ENCODE results near the gene GPHB5. TPM values are rescaled to one million over a fixed set of nuclear protein-coding genes. Genes with fewer than 3 reads are reported as not detected.

Gene GPHB5
- polyA plus RNA-seq, 1 experiment = not detected

DNA sequence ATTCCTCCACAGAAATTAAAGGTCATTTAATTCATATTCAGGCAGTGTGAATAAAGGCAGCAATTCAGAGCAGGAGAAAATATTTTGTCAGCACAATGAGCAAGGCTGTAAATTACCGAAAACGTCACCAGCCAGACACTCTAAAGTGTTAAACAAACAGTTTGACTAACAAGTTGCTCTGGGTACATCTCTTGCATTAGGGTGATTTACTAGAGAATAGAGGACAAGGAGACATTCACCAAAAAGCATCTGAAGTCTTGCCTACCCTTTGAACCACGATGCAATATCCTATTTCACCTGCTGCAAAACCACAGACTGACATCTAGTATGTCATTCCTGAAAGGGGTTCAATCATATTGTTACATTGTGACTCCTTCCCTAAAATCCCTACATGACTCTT lies 27.1 kb upstream of the GPHB5 start:
- Histone ChIP-seq H3K27ac (ENCODE audit: low read depth, low read length) (no peak overlapping the region), H3K9me3 (ENCODE audit: control insufficient read depth, insufficient read depth, low read length) (no peaks in the 10 kb centered on the region), H3K27me3 (ENCODE audit: control insufficient read depth, insufficient read depth, low read length) (peaks cover 2% of the 10 kb centered on the region), H3K4me3 (ENCODE audit: low read depth, low read length) (no peak overlapping the region)
- POLR2A ChIA-PET = no interaction called here
- CTCF ChIA-PET = no interaction called here
- TF ChIP-seq CTCF (IDR thresholded peaks at IDR 0.05; ENCODE audit: low read depth, low read length) = no peak
- DNase-seq (ENCODE audit: low read depth, low spot score) = no peak

DNA sequence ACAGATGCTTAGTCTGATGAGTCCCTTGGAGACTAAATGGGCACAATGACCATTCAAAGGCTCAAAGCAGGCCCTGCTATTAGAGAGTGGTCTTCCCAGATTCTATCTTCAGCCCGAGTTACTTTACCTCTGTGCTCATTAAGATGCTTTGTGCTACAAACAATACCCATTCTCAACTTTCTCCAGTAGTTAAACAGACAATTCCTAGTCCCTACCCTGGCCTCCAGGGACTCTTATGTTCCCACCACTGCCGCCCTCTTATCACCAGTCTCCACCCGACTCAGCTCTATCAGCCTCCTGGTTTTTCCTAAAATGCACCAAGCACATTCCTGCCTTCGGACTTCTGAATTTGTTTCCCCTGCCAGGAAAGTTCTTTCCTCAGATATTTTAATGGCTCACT lies 25.6 kb upstream of the GPHB5 start:
- Histone ChIP-seq H3K27me3 (ENCODE audit: control insufficient read depth, insufficient read depth, low read length) (peaks cover 2% of the 10 kb centered on the region), H3K27ac (ENCODE audit: low read depth, low read length) (no peak overlapping the region), H3K4me3 (ENCODE audit: low read depth, low read length) (no peak overlapping the region), H3K9me3 (ENCODE audit: control insufficient read depth, insufficient read depth, low read length) (no peaks in the 10 kb centered on the region)
- no peak for DNase-seq (ENCODE audit: low read depth, low spot score)
- TF ChIP-seq CTCF (IDR thresholded peaks at IDR 0.05; ENCODE audit: low read depth, low read length) = no peak
- ChIA-PET CTCF (no interaction called here), POLR2A (no interaction called here)

- DNase-seq (ENCODE audit: low read depth, low spot score) = no peak
- Histone ChIP-seq H3K27me3 (ENCODE audit: control insufficient read depth, insufficient read depth, low read length) (peaks cover 2% of the 10 kb centered on the region), H3K27ac (ENCODE audit: low read depth, low read length) (no peak overlapping the region), H3K4me3 (ENCODE audit: low read depth, low read length) (no peak overlapping the region), H3K9me3 (ENCODE audit: control insufficient read depth, insufficient read depth, low read length) (no peaks in the 10 kb centered on the region)
- TF ChIP-seq CTCF (IDR thresholded peaks at IDR 0.05; ENCODE audit: low read depth, low read length) = no peak
- CTCF ChIA-PET = no interaction called here
- POLR2A ChIA-PET = no interaction called here
Measured at GRCh38 chr14:63343878-63344277, 25.1 kb upstream of the GPHB5 start.

GRCh38 chr14:63342371-63342770 lies 23.6 kb upstream of the GPHB5 start:
- ChIA-PET POLR2A (no interaction called here), CTCF (no interaction called here)
- no peak for DNase-seq (ENCODE audit: low read depth, low spot score)
- Histone ChIP-seq H3K27me3 (ENCODE audit: control insufficient read depth, insufficient read depth, low read length) (no peaks in the 10 kb centered on the region), H3K4me3 (ENCODE audit: low read depth, low read length) (no peak overlapping the region), H3K27ac (ENCODE audit: low read depth, low read length) (no peak overlapping the region), H3K9me3 (ENCODE audit: control insufficient read depth, insufficient read depth, low read length) (no peaks in the 10 kb centered on the region)
- no peak for TF ChIP-seq CTCF (IDR thresholded peaks at IDR 0.05; ENCODE audit: low read depth, low read length)

GRCh38 chr14:63328787-63329737 lies 10.3 kb upstream of the GPHB5 start:
- Histone ChIP-seq H3K27ac (ENCODE audit: low read depth, low read length) (no peak overlapping the region), H3K9me3 (ENCODE audit: control insufficient read depth, insufficient read depth, low read length) (no peaks in the 10 kb centered on the region), H3K4me3 (ENCODE audit: low read depth, low read length) (no peak overlapping the region), H3K27me3 (ENCODE audit: control insufficient read depth, insufficient read depth, low read length) (no peaks in the 10 kb centered on the region)
- no peak for TF ChIP-seq CTCF (IDR thresholded peaks at IDR 0.05; ENCODE audit: low read depth, low read length)
- ChIA-PET CTCF (no interaction called here), POLR2A (no interaction called here)
- no peak for DNase-seq (ENCODE audit: low read depth, low spot score)
